MM.1S (cell line): ENCODE results near the gene F5.
A peak's percentile ranks its signal among the peaks of the same experiment; 100 is the strongest.

Source experiments
- DNase-seq: peaks from one replicate; pipeline ENCODE4 v3.0.0-alpha.2; 2015
- H2AFZ ChIP-seq: fragments of 300-600 bp; sonication (generic); 2 replicates; pipeline ENCODE4 v1.6.0; 2016; ENCODE audit warnings: antibody characterized with exemption, low read length
- H3F3A ChIP-seq: fragments of 300-600 bp; sonication (generic); 2 replicates; pipeline ENCODE4 v1.6.1; 2016; ENCODE audit warnings: mild to moderate bottlenecking, antibody characterized with exemption, low read length, moderate library complexity, mixed read lengths; ENCODE audit not compliant: insufficient read depth
- H3K27ac ChIP-seq: fragments of 300-600 bp; sonication (generic); 2 replicates; pipeline ENCODE4 v1.5.1; 2016; ENCODE audit warnings: mild to moderate bottlenecking, low read length
- H3K27me3 ChIP-seq: fragments of 300-600 bp; sonication (generic); replicated peaks from 2 replicates; pipeline ENCODE4 v1.6.0; 2016; ENCODE audit warnings: low read length; ENCODE audit not compliant: insufficient read depth
- H3K36me3 ChIP-seq: fragments of 300-600 bp; sonication (generic); replicated peaks from 2 replicates; pipeline ENCODE4 v1.6.1; 2016; ENCODE audit warnings: mild to moderate bottlenecking, low read length, mixed read lengths; ENCODE audit not compliant: insufficient read depth
- H3K4me1 ChIP-seq: fragments of 300-600 bp; sonication (generic); 2 replicates; pipeline ENCODE4 v1.6.1; 2016; ENCODE audit warnings: low read length, mixed read lengths
- H3K4me2 ChIP-seq: fragments of 300-600 bp; sonication (generic); 2 replicates; pipeline ENCODE4 v1.6.0; 2016; ENCODE audit warnings: low read depth, low read length
- H3K4me3 ChIP-seq: fragments of 300-600 bp; sonication (generic); 2 replicates; pipeline ENCODE4 v1.5.1; 2016; ENCODE audit warnings: low read length, mixed read lengths
- H3K79me2 ChIP-seq: fragments of 300-600 bp; sonication (generic); 2 replicates; pipeline ENCODE4 v1.6.1; 2016; ENCODE audit warnings: mixed run types, low read length, mixed read lengths
- H3K9ac ChIP-seq: fragments of 300-600 bp; sonication (generic); 2 replicates; pipeline ENCODE4 v1.6.1; 2016; ENCODE audit warnings: low read length, mixed read lengths
- H3K9me2 ChIP-seq: fragments of 300-600 bp; sonication (generic); replicated peaks from 2 replicates; pipeline ENCODE4 v1.6.1; 2016; ENCODE audit warnings: mild to moderate bottlenecking, low read length, mixed read lengths; ENCODE audit not compliant: insufficient read depth
- H3K9me3 ChIP-seq: fragments of 300-600 bp; sonication (generic); replicated peaks from 2 replicates; pipeline ENCODE4 v1.6.1; 2016; ENCODE audit warnings: mild to moderate bottlenecking, low read length, mixed read lengths; ENCODE audit not compliant: insufficient read depth
- H4K20me1 ChIP-seq: fragments of 300-600 bp; sonication (generic); 2 replicates; pipeline ENCODE4 v1.6.1; 2016; ENCODE audit warnings: mild to moderate bottlenecking, low read length, moderate library complexity, mixed read lengths; ENCODE audit not compliant: insufficient read depth
- EZH2 ChIP-seq: fragments of 300-600 bp; sonication (generic); optimal IDR thresholded peaks from 2 replicates; pipeline ENCODE3; 2017; ENCODE audit warnings: low read depth, mild to moderate bottlenecking, antibody characterized with exemption, low read length, mixed read lengths
- EZH2phosphoT487 ChIP-seq: fragments of 300-600 bp; sonication (generic); IDR thresholded peaks from 2 replicates; pipeline ENCODE4 v1.6.1; 2018; ENCODE audit warnings: antibody characterized with exemption, low read length
- TF ChIP-seq, protein P1 (sequence below): fragments of 300-600 bp; sonication (generic); IDR thresholded peaks from 2 replicates; pipeline ENCODE4 v1.5.1; 2016; ENCODE audit warnings: antibody characterized with exemption, low read length, mixed read lengths

Gene F5

DNA sequence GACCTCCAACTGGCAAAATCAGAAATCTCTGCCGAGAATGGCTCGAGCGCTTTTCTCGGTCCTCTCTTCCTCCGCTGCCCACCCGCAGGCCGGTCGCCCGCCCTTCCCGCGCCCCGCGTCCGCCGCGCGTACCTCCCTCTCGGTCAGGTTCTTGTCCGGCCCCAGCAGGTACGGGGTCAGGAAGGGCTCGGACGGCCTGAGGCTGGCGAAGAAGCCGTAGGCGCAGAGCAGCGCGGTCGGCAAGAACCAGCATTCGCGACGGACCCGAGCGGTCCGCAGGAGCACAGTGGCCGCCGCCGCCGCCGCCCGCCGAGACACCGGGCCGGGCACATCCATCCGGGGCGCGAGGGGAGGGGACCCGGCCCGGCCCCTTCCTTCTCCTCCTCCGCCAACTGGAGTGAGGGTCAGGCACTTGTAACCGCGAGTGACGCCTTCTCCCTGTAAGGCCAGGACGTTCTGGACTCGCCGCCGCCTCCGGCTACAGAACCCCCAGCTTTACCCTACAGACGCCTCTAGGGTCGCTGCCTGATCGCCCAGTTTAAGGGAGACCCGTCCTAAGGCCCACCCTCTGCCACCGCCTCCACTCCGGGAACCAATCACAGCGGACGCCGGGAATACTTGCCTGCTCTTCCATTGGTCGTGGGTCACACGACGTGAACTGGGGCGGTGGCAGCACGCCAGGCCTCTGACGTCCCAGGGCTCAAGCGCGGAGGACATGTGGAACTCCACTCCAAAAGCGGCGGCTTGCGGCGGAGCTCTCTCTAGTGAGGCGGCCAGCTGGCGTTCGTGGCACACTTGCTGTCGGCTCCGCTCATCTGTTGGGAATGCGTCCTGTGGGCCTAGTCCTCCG, 100.6 kb downstream of the F5 start, which contains the start of gene SLC19A2:
TSS of gene SLC19A2 (minus strand) at position 514 of the 850 bp plus-strand sequence. CDS start at position 336, 178 bp downstream.
- Histone ChIP-seq H3K4me2 (peak within 1 kb of the TSS; percentile 91), H3K27ac (peak within 1 kb of the TSS; percentile 63; the same call in 1 of the 2 replicates), H4K20me1 (no peaks in the 10 kb centered on the region), H3K4me1 (peaks cover 8% of the 10 kb centered on the region), H3K9ac (peak within 1 kb of the TSS; percentile 73), H3F3A (no peaks in the 10 kb centered on the region), H3K27me3 (no peaks in the 10 kb centered on the region), H3K79me2 (peaks cover 30% of the 10 kb centered on the region), H3K36me3 (no peaks in the 10 kb centered on the region), H3K9me3 (no peaks in the 10 kb centered on the region), H2AFZ (peak within 1 kb of the TSS; percentile 88), H3K4me3 (peak within 1 kb of the TSS; percentile 79), H3K9me2 (no peaks in the 10 kb centered on the region)
- peak; percentile 100 for DNase-seq
- TF ChIP-seq EZH2phosphoT487 (no peak), EZH2 (no peak)
- TF ChIP-seq, protein P1, sequence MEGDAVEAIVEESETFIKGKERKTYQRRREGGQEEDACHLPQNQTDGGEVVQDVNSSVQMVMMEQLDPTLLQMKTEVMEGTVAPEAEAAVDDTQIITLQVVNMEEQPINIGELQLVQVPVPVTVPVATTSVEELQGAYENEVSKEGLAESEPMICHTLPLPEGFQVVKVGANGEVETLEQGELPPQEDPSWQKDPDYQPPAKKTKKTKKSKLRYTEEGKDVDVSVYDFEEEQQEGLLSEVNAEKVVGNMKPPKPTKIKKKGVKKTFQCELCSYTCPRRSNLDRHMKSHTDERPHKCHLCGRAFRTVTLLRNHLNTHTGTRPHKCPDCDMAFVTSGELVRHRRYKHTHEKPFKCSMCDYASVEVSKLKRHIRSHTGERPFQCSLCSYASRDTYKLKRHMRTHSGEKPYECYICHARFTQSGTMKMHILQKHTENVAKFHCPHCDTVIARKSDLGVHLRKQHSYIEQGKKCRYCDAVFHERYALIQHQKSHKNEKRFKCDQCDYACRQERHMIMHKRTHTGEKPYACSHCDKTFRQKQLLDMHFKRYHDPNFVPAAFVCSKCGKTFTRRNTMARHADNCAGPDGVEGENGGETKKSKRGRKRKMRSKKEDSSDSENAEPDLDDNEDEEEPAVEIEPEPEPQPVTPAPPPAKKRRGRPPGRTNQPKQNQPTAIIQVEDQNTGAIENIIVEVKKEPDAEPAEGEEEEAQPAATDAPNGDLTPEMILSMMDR, result peak; percentile 43

DNA sequence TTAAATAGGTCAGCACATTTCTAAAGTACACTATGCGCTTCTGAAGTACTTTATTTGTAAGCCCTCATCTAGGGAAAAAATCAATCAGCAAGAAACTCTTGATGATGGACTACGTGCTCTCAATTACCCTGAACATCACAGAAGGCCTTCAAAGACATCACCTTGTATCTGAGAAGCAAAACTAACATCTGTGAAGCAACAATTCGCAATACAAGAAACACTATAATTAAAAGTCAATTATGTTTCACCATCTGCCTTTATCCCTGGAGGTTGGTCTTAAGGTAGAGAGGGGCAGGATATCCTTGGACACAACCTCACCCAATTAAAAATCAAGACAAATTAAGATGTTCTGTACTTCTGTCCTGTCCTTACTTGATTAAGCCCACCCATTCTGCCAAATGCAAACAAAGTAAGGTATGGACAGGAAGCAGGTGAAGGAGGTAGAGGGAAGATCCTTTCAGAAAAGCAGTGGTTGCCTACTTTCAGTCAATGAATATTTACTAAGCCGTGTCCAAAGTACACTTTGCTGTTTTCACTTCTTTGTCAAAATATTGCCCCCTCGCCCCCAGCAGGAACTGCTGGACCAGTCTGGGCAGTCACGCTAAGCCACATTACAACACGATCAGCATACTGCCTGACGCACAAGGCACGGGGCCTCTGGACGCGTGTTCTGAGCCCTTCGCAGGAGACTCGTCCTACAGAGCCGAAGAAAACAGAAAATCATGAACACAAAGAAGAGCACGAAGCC, 101.4 kb downstream of the F5 start:
- H3K27me3 ChIP-seq, result no peaks in the 10 kb centered on the region
- no peaks in the 10 kb centered on the region for H3F3A ChIP-seq
- peaks cover 8% of the 10 kb centered on the region for H3K4me1 ChIP-seq
- peak overlapping the region; percentile 75 for H3K4me2 ChIP-seq
- H3K9ac ChIP-seq, result peak overlapping the region; percentile 73
- peaks cover 30% of the 10 kb centered on the region for H3K79me2 ChIP-seq
- no peaks in the 10 kb centered on the region for H3K36me3 ChIP-seq
- H3K9me2 ChIP-seq, result no peaks in the 10 kb centered on the region
- H4K20me1 ChIP-seq, result no peaks in the 10 kb centered on the region
- peak overlapping the region; percentile 63; the same call in 1 of the 2 replicates for H3K27ac ChIP-seq
- H3K9me3 ChIP-seq, result no peaks in the 10 kb centered on the region
- TF ChIP-seq EZH2phosphoT487, result no peak
- no peak for TF ChIP-seq EZH2
- TF ChIP-seq, protein P1, result no peak
- H3K4me3 ChIP-seq, result peak overlapping the region; percentile 79
- DNase-seq, result peak; percentile 60
- H2AFZ ChIP-seq, result peak overlapping the region; percentile 77

DNA sequence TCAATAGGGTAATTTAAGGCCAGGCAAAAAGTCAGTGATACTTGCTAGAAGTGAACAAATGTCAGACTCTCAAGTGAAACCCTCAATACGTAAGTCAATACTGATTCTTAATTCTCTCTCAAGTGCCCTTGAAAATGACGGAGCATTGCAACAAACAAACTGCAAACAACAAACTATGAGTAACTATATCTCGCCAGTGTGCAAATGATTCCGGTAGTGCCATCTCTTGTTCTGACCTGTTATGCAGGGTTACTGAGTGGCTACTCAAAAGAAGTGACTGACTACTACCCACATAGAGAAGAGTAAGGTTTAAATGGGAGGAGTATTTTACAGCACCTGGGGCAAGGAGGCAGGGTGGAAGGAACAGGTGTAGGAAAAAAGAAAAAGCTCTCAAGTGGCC, 102.2 kb downstream of the F5 start:
- Histone ChIP-seq H3K79me2 (peaks cover 37% of the 10 kb centered on the region), H2AFZ (no peak overlapping the region), H3K9me3 (no peaks in the 10 kb centered on the region), H3F3A (no peaks in the 10 kb centered on the region), H3K4me1 (peaks cover 8% of the 10 kb centered on the region), H3K9ac (no peak overlapping the region), H3K36me3 (no peaks in the 10 kb centered on the region), H3K27me3 (no peaks in the 10 kb centered on the region), H3K27ac (no peak overlapping the region), H4K20me1 (no peaks in the 10 kb centered on the region), H3K4me3 (no peak overlapping the region), H3K4me2 (peak overlapping the region; percentile 75; the same call in 1 of the 2 replicates), H3K9me2 (no peaks in the 10 kb centered on the region)
- TF ChIP-seq, protein P1, result no peak
- TF ChIP-seq EZH2phosphoT487 (no peak), EZH2 (no peak)
- no peak for DNase-seq
